ENCODE data around the gene F13B.
"Not testable (repeated sequence)": the region's sequence is repeated elsewhere in the genome, so short reads cannot be mapped to it uniquely, and the experiment has no call there.

Gene F13B

GRCh38 chr1:197066719-197067456, at the start of gene F13B:
Gene F13B, minus strand, starts transcription at chr1:197067260. Its CDS starts 37 bp downstream, at chr1:197067223.
- DNase-seq = no peak

GRCh38 chr1:197116156-197116555, 49.1 kb upstream of the F13B start:
- DNase-seq = no peak

- no peak for DNase-seq
Observed at GRCh38 chr1:197106869-197107268, 39.8 kb upstream of the F13B start.

- no peak for DNase-seq
Observed at GRCh38 chr1:197103300-197103699, 36.2 kb upstream of the F13B start.

- no peak for DNase-seq
Observed at GRCh38 chr1:197101978-197102377, 34.9 kb upstream of the F13B start.

GRCh38 chr1:197100677-197101076, 33.6 kb upstream of the F13B start:
- DNase-seq = no peak

GRCh38 chr1:197099444-197099843, 32.4 kb upstream of the F13B start:
- DNase-seq = no peak

- DNase-seq = not testable (repeated sequence)
Observed at GRCh38 chr1:197096971-197097370, 29.9 kb upstream of the F13B start.

- peak; percentile 74 for DNase-seq
Observed at GRCh38 chr1:197096137-197096536, 29.1 kb upstream of the F13B start.

GRCh38 chr1:197093226-197093885, 26.3 kb upstream of the F13B start:
- DNase-seq = no peak

GRCh38 chr1:197092491-197093023, 25.5 kb upstream of the F13B start:
- DNase-seq = no peak

GRCh38 chr1:197083474-197083873, 16.4 kb upstream of the F13B start:
- no peak for DNase-seq

- DNase-seq = no peak
Observed at GRCh38 chr1:197081117-197081753, 14.2 kb upstream of the F13B start.

- no peak for DNase-seq
Observed at GRCh38 chr1:197080323-197080722, 13.3 kb upstream of the F13B start.

GRCh38 chr1:197076585-197076984, 9.5 kb upstream of the F13B start:
- no peak for DNase-seq

GRCh38 chr1:197073978-197074377, 6.9 kb upstream of the F13B start:
- DNase-seq = no peak

GRCh38 chr1:197067457-197067818, 378 bp upstream of the F13B start:
- DNase-seq = no peak

- DNase-seq = no peak
Observed at GRCh38 chr1:197066277-197066676, 783 bp downstream of the F13B start.

GRCh38 chr1:197065559-197065958, 1.5 kb downstream of the F13B start:
- no peak for DNase-seq

- no peak for DNase-seq
Observed at GRCh38 chr1:197063212-197063611, 3.8 kb downstream of the F13B start.

GRCh38 chr1:197062692-197063091, 4.4 kb downstream of the F13B start:
- no peak for DNase-seq

GRCh38 chr1:197049100-197049499, 18.0 kb downstream of the F13B start:
- DNase-seq = no peak

- no peak for DNase-seq
Observed at GRCh38 chr1:197042676-197043341, 24.3 kb downstream of the F13B start.
